Measurements from ENCODE around the gene RAB20. TPM values are rescaled to one million over a fixed set of nuclear protein-coding genes. Genes with fewer than 3 reads are reported as not detected.

The RAB20 gene
- total and polyA plus RNA-seq, 2 donors (not counting 1 experiment from before 2014, with no cell fraction given): 2.4 to 4.6 TPM

- H3K9me3 ChIP-seq (ENCODE audit: control extremely low read depth in 1 of 3, control insufficient read depth in 2 of 3, insufficient read depth in 1 of 3, low read length in 2 of 3): peaks cover 0 to 10% (median 0%) of the 10 kb centered on the region in 3 donors
- no peak overlapping the region for H3K4me3 ChIP-seq (ENCODE audit: control extremely low read depth in 1 of 5, extremely low read depth in 1 of 5, insufficient read depth in 1 of 5, low read depth in 2 of 5, low read length in 4 of 5)
- peaks cover 0 to 4% (median 0%) of the 10 kb centered on the region in 4 experiments for H3K27me3 ChIP-seq (replicated peaks in 1 of 4; ENCODE audit: control extremely low read depth in 1 of 4, control insufficient read depth in 3 of 4, insufficient read depth in 4 of 4, low read length in 3 of 4)
- H3K4me2 ChIP-seq (replicated peaks; ENCODE audit: low read depth, low read length, poor library complexity, severe bottlenecking): no peak overlapping the region
- ChIA-PET CTCF (no interaction called here), POLR2A (no interaction called here)
- Mint-ChIP-seq H3K27me3 (no peaks in the 10 kb centered on the region), H3K4me3 (no peak overlapping the region), H3K27ac (no peak overlapping the region), H3K9me3 (ENCODE audit: insufficient read depth) (no peaks in the 10 kb centered on the region), H3K4me1 (peaks cover 24% of the 10 kb centered on the region)
- DNase-seq (no peak), ATAC-seq (ENCODE audit: low read depth) (no peak)
- no peak overlapping the region for H3K27ac ChIP-seq (ENCODE audit: low read length in 2 of 2)
- H3K4me1 ChIP-seq (ENCODE audit: control insufficient read depth in 2 of 2, insufficient read depth in 2 of 2, low read length in 2 of 2): peaks cover 15 to 16% of the 10 kb centered on the region in 2 donors
- no peak for TF ChIP-seq CTCF (IDR thresholded peaks at IDR 0.05)
- no peak for TF ChIP-seq EZH2 (IDR thresholded peaks at IDR 0.05; ENCODE audit: borderline replicate concordance, insufficient read depth, low read depth, low read length, poor library complexity, severe bottlenecking)
- intact Hi-C loops (cut with micrococcal nuclease): loop anchor here (5.0 kb wide), 1 partner anchor 57 kb away; no protein-coding TSS in a partner anchor
- H2AFZ ChIP-seq (ENCODE audit: insufficient read depth, low read depth, low read length, poor library complexity, severe bottlenecking): no peak overlapping the region
- H3K79me2 ChIP-seq (ENCODE audit: control insufficient read depth, insufficient read depth, low read length): no peaks in the 10 kb centered on the region
- H3K36me3 ChIP-seq (replicated peaks in 1 of 2; ENCODE audit: control extremely low read depth in 1 of 2, control insufficient read depth in 1 of 2, extremely low read depth in 1 of 2, insufficient read depth in 2 of 2, low read length in 1 of 2): no peaks in the 10 kb centered on the region
- no peak overlapping the region for H3K9ac ChIP-seq (ENCODE audit: low read length)
- H4K20me1 ChIP-seq (ENCODE audit: control insufficient read depth, insufficient read depth, low read length, poor library complexity, severe bottlenecking): no peaks in the 10 kb centered on the region
- 89% methylated on average over 13 of the region's 23 CpGs for WGBS (ENCODE audit: insufficient coverage)
Measured at GRCh38 chr13:110529522-110530311, 31.8 kb downstream of the RAB20 start.

- H3K27ac ChIP-seq (ENCODE audit: low read length in 2 of 2): no peak overlapping the region
- H3K4me1 ChIP-seq (ENCODE audit: control insufficient read depth in 2 of 2, insufficient read depth in 2 of 2, low read length in 2 of 2): peaks cover 21 to 22% of the 10 kb centered on the region in 2 donors
- TF ChIP-seq CTCF (IDR thresholded peaks at IDR 0.05) (no peak), EZH2 (IDR thresholded peaks at IDR 0.05; ENCODE audit: borderline replicate concordance, insufficient read depth, low read depth, low read length, poor library complexity, severe bottlenecking) (no peak)
- peaks cover 31% of the 10 kb centered on the region for H3K4me1 Mint-ChIP-seq
- ATAC-seq (ENCODE audit: low read depth) (no peak), DNase-seq (no peak)
- H2AFZ ChIP-seq (ENCODE audit: insufficient read depth, low read depth, low read length, poor library complexity, severe bottlenecking): no peak overlapping the region
- H3K27me3 ChIP-seq (replicated peaks in 1 of 4; ENCODE audit: control extremely low read depth in 1 of 4, control insufficient read depth in 3 of 4, insufficient read depth in 4 of 4, low read length in 3 of 4): peaks cover 0 to 5% (median 0%) of the 10 kb centered on the region in 4 experiments
- peaks cover 0 to 10% (median 0%) of the 10 kb centered on the region in 3 donors for H3K9me3 ChIP-seq (ENCODE audit: control extremely low read depth in 1 of 3, control insufficient read depth in 2 of 3, insufficient read depth in 1 of 3, low read length in 2 of 3)
- no peak overlapping the region for H3K9ac ChIP-seq (ENCODE audit: low read length)
- no peak overlapping the region for H3K4me3 Mint-ChIP-seq
- H3K27ac Mint-ChIP-seq: no peak overlapping the region
- no peaks in the 10 kb centered on the region for H3K79me2 ChIP-seq (ENCODE audit: control insufficient read depth, insufficient read depth, low read length)
- WGBS (ENCODE audit: insufficient coverage): 98% methylated on average over 6 of the region's 6 CpGs
- no peaks in the 10 kb centered on the region for H3K36me3 ChIP-seq (replicated peaks in 1 of 2; ENCODE audit: control extremely low read depth in 1 of 2, control insufficient read depth in 1 of 2, extremely low read depth in 1 of 2, insufficient read depth in 2 of 2, low read length in 1 of 2)
- ChIA-PET CTCF (no interaction called here), POLR2A (no interaction called here)
- H4K20me1 ChIP-seq (ENCODE audit: control insufficient read depth, insufficient read depth, low read length, poor library complexity, severe bottlenecking): no peaks in the 10 kb centered on the region
- no peak overlapping the region for H3K4me2 ChIP-seq (replicated peaks; ENCODE audit: low read depth, low read length, poor library complexity, severe bottlenecking)
- no peak overlapping the region for H3K4me3 ChIP-seq (ENCODE audit: control extremely low read depth in 1 of 5, extremely low read depth in 1 of 5, insufficient read depth in 1 of 5, low read depth in 2 of 5, low read length in 4 of 5)
- no peaks in the 10 kb centered on the region for H3K27me3 Mint-ChIP-seq
- H3K9me3 Mint-ChIP-seq (ENCODE audit: insufficient read depth): no peaks in the 10 kb centered on the region
- intact Hi-C loops (cut with micrococcal nuclease): loop anchor here (5.0 kb wide), 1 partner anchor 57 kb away; no protein-coding TSS in a partner anchor
Measured at GRCh38 chr13:110528911-110529310, 32.6 kb downstream of the RAB20 start.
